Peyer's patch (tissue), 4 donors: Measurements from ENCODE around the gene ABL2. TPM values are rescaled to one million over a fixed set of nuclear protein-coding genes. Genes with fewer than 3 reads are reported as not detected.

Source experiments
- DNase-seq, 3 donors: peaks; one replicate each; pipeline ENCODE4 v3.0.0-alpha.2; 2017 to 2019
- H3K27ac ChIP-seq, 4 donors: fragments of 200-600 bp; sonication (generic); one replicate each; pipeline ENCODE4 v1.5.1; 2016 to 2019
- H3K27me3 ChIP-seq, 2 donors: fragments of 200-600 bp; sonication (generic); one replicate each; pipeline ENCODE4 v1.5.1; 2019
- H3K36me3 ChIP-seq, 3 donors: fragments of 200-600 bp; sonication (generic); one replicate each; pipeline ENCODE4 v1.5.1; 2016 to 2019
- H3K4me1 ChIP-seq, 4 donors: fragments of 200-600 bp; sonication (generic); one replicate each; pipeline ENCODE4 v1.5.1; 2016 to 2019
- H3K4me3 ChIP-seq, 4 donors: fragments of 200-600 bp; sonication (generic); 1 replicate in 3 of 4; 2 replicates in 1 of 4; pipeline ENCODE4 v1.5.1; 2016 to 2019; ENCODE audit warnings: mild to moderate bottlenecking in 1 of 4
- H3K9me3 ChIP-seq, 4 donors: fragments of 200-600 bp; sonication (generic); one replicate each; pipeline ENCODE4 v1.5.1; 2016 to 2019; ENCODE audit warnings: mild to moderate bottlenecking in 1 of 4
- POLR2A ChIP-seq, 2 donors: fragments of 450-650 bp; IDR thresholded peaks; one replicate each; pipeline ENCODE4 v1.5.1; 2017; ENCODE audit warnings: antibody characterized with exemption in 2 of 2, mild to moderate bottlenecking in 2 of 2, moderate library complexity in 2 of 2
- total RNA-seq, 4 donors: library from RNA; depleted of rRNA; stranded (reverse); fragments of >200 nt; gene quantifications; one replicate each; pipeline ENCODE4 v1.1.0, GENCODE V29; 2016
- TF ChIP-seq, protein P1 (sequence below), 6 experiments: fragments of 450-650 bp in 4 of 6; fragments of 200-600 bp in 2 of 6; sonication (generic) in 1 of 6; IDR thresholded peaks; one replicate each; pipeline ENCODE4 v1.5.1; 2017 to 2019; ENCODE audit warnings: antibody characterized with exemption in 6 of 6, mild to moderate bottlenecking in 3 of 6, moderate library complexity in 1 of 6

The ABL2 gene
- total RNA-seq, 4 donors from 2014 or later = 9.6 to 25.6 (median 12.1) TPM

DNA sequence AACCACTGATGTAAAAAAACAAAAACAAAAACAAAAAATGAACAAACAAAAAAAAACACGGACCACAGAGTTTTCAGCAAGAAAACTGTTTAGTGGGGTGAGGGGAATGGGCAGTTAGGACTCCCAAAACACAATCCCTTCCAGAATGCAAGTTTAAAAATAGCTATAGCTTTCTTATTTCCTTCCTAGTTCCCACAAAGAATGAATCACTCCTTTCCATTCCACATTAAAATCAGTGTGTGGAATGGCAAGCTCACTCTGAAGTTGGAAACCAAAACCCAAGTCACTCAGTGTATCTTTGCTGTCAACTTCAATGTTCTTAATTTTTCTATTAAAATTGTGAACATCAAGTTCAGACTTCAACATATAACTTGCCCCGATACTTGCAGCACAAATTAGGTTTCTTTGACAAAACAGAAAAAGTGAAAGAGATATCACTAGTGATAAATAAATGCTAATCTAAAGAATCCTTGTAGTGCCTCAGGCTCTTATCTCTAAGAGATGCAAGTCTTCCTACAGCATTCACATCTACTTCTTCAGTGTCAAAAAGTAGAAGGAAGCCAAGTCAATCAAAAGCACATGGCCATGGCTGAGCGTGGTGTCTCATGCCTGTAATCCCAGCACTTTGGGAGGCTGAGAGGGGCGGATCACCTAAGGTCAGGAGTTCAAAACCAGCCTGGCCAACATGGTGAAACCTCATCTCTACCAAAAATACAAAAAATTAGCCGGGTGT is 102.1 kb downstream of the ABL2 start:
- TF ChIP-seq, protein P1, sequence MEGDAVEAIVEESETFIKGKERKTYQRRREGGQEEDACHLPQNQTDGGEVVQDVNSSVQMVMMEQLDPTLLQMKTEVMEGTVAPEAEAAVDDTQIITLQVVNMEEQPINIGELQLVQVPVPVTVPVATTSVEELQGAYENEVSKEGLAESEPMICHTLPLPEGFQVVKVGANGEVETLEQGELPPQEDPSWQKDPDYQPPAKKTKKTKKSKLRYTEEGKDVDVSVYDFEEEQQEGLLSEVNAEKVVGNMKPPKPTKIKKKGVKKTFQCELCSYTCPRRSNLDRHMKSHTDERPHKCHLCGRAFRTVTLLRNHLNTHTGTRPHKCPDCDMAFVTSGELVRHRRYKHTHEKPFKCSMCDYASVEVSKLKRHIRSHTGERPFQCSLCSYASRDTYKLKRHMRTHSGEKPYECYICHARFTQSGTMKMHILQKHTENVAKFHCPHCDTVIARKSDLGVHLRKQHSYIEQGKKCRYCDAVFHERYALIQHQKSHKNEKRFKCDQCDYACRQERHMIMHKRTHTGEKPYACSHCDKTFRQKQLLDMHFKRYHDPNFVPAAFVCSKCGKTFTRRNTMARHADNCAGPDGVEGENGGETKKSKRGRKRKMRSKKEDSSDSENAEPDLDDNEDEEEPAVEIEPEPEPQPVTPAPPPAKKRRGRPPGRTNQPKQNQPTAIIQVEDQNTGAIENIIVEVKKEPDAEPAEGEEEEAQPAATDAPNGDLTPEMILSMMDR (IDR thresholded peaks at IDR 0.05) = no peak
- TF ChIP-seq POLR2A (IDR thresholded peaks at IDR 0.05) = no peak
- Histone ChIP-seq H3K27me3 (no peaks in the 10 kb centered on the region), H3K27ac (no peak overlapping the region), H3K4me1 (peaks cover 0 to 10% (median 0%) of the 10 kb centered on the region in 4 donors), H3K9me3 (no peaks in the 10 kb centered on the region), H3K36me3 (peaks cover 0 to 5% (median 0%) of the 10 kb centered on the region in 3 donors), H3K4me3 (no peak overlapping the region)
- DNase-seq = no peak

DNA sequence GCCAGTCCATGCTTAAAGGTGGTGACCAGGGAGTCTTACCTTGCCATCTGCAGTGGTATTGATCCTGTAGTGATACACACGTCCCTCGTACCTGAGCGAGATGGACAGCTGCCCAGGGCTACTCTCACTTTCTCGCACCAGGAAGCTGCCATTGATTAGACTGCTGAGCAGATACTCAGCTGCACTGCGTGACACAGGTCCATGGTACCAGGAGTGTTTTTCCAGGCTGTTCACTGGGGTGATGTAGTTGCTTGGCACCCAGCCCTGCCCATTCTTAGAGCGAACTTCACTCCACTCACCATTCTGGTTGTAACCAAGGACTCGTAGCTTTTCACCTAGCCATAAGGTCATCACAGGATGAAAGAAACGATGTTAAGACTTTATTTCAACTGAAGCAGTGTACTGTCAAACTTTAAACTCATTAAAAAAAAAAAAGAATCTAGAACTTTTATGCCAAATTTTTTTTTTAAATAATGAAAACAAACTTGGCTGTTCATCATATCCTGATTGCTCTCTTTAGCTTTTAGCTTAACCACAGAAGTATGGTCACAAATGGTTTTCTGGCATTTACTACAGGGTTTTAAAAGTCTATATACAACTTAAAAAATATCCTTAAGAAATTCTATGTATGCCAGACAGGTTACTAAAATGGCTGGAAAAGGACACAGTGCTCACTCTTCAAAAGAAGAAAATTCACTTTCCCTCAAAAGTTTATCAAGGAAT is 103.0 kb downstream of the ABL2 start:
- peaks cover 0 to 10% (median 0%) of the 10 kb centered on the region in 4 donors for H3K4me1 ChIP-seq
- H3K36me3 ChIP-seq = peaks cover 0 to 6% (median 0%) of the 10 kb centered on the region in 3 donors
- H3K27ac ChIP-seq = no peak overlapping the region
- H3K9me3 ChIP-seq = no peaks in the 10 kb centered on the region
- TF ChIP-seq, protein P1 (IDR thresholded peaks at IDR 0.05) = no peak
- TF ChIP-seq POLR2A (IDR thresholded peaks at IDR 0.05) = no peak
- DNase-seq = no peak
- H3K4me3 ChIP-seq = no peak overlapping the region
- no peaks in the 10 kb centered on the region for H3K27me3 ChIP-seq

- no peaks in the 10 kb centered on the region for H3K9me3 ChIP-seq
- TF ChIP-seq POLR2A (IDR thresholded peaks at IDR 0.05) = no peak
- TF ChIP-seq, protein P1 (IDR thresholded peaks at IDR 0.05) = no peak
- peaks cover 0 to 7% (median 0%) of the 10 kb centered on the region in 4 donors for H3K4me1 ChIP-seq
- no peaks in the 10 kb centered on the region for H3K27me3 ChIP-seq
- no peak for DNase-seq
- H3K36me3 ChIP-seq = peaks cover 0 to 21% (median 0%) of the 10 kb centered on the region in 3 donors
- H3K4me3 ChIP-seq = no peak overlapping the region
- H3K27ac ChIP-seq = no peak overlapping the region
These were observed 104.6 kb downstream of the ABL2 start for GRCh38 chr1:179124873-179125272.

DNA sequence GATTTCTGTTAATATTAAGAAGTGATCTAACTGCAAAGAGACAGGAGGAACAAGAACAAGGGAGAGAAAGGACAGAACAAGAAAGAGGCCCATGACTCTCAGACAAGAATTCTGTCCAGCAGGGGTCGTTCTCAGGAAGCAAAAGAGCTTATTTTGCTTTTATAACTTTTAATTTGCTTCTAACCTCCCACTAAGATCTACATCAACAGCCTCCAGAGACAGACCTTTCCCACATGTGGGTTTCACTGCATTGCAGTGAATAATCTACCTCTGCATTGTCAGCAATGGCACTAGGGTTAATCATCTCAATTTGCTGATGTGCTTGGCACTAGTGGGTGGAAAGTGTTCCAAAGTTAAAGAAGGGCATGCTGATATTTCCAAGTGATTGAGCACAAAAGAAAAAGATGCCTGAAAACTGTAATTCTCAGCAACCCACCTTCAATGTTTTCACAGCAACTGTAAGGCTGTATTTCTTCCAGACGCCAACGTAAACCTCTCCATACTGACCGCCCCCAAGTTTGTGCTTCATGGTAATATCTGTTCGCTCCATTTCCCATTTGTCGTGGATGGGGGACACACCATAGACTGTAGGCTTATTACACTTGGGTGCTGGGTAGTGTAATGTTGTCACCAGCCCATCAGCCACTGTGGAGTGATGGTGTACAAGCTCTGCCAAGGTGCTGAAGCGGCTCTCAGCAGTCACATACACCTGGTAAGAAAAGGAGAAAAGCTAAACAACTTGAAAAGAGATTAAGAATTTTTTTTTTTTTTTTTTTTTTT is 108.1 kb downstream of the ABL2 start:
- Histone ChIP-seq H3K27me3 (no peaks in the 10 kb centered on the region), H3K4me3 (no peak overlapping the region), H3K9me3 (no peaks in the 10 kb centered on the region), H3K27ac (no peak overlapping the region), H3K4me1 (no peaks in the 10 kb centered on the region), H3K36me3 (peaks cover 0 to 47% (median 0%) of the 10 kb centered on the region in 3 donors)
- DNase-seq = peak in 2 of 3 donors; percentile 29 to 62
- TF ChIP-seq POLR2A (IDR thresholded peaks at IDR 0.05) = no peak
- TF ChIP-seq, protein P1 (IDR thresholded peaks at IDR 0.05) = peak; percentile 6 to 57 (median 54)

- H3K27ac ChIP-seq = no peak overlapping the region
- TF ChIP-seq POLR2A (IDR thresholded peaks at IDR 0.05) = no peak
- TF ChIP-seq, protein P1 (IDR thresholded peaks at IDR 0.05) = no peak
- H3K4me3 ChIP-seq = no peak overlapping the region
- H3K9me3 ChIP-seq = no peaks in the 10 kb centered on the region
- H3K4me1 ChIP-seq = no peaks in the 10 kb centered on the region
- H3K36me3 ChIP-seq = peaks cover 0 to 47% (median 0%) of the 10 kb centered on the region in 3 donors
- DNase-seq = no peak
- H3K27me3 ChIP-seq = no peaks in the 10 kb centered on the region
These were observed 108.7 kb downstream of the ABL2 start for GRCh38 chr1:179120736-179121135.
